B cell (primary cell): ENCODE data around the gene SEC24D. TPM values are rescaled to one million over a fixed set of nuclear protein-coding genes. Genes with fewer than 3 reads are reported as not detected.
"Not testable (repeated sequence)": the region's sequence is repeated elsewhere in the genome, so short reads cannot be mapped to it uniquely, and the experiment has no call there.

Experiments
- ATAC-seq: fragments of 200-7000 bp; cut with Tn5 transposase; one replicate; pipeline ENCODE4 v1.10.0; 2021; ENCODE audit warnings: low read depth, mild to moderate bottlenecking, moderate number of reproducible peaks, moderate library complexity
- CTCF ChIA-PET: fragments of 350-600 bp; sonication (Branson Sonifier 250); formaldehyde crosslinking; loops from one replicate; lab custom pipeline; 2021; ENCODE audit warnings: antibody characterized with exemption, inconsistent platforms; lab: Charles Lee
- POLR2A ChIA-PET: fragments of 350-600 bp; sonication (Branson Sonifier 250); formaldehyde crosslinking; loops from one replicate; lab custom pipeline; 2021; ENCODE audit warnings: antibody characterized with exemption; lab: Charles Lee
- DNase-seq: peaks from one replicate; pipeline ENCODE4 v3.0.0; 2013
- H2AFZ ChIP-seq: 2 replicates; pipeline ENCODE4 v1.6.1; 2012; ENCODE audit warnings: mild to moderate bottlenecking, low read depth, low read length; ENCODE audit not compliant: insufficient read depth, poor library complexity, severe bottlenecking
- H3K27ac ChIP-seq, 2 donors: 1 replicate in 1 of 2; 2 replicates in 1 of 2; pipeline ENCODE4 v1.5.1; 2012 to 2013; ENCODE audit warnings: low read length in 2 of 2, mild to moderate bottlenecking in 2 of 2, moderate library complexity in 1 of 2
- H3K27me3 ChIP-seq, 4 experiments: fragments of 200-600 bp in 1 of 4; sonication (generic) in 1 of 4; replicated peaks in 1 of 4; 1 replicate in 2 of 4; 2 replicates in 2 of 4; pipeline versions ENCODE4 v1.6.1 to v1.7.0; 2013 to 2016; ENCODE audit warnings: low read length in 3 of 4, mild to moderate bottlenecking in 2 of 4, mixed read lengths in 1 of 4, moderate library complexity in 1 of 4; ENCODE audit not compliant: insufficient read depth in 4 of 4, control insufficient read depth in 3 of 4; ENCODE audit errors: control extremely low read depth in 1 of 4
- H3K36me3 ChIP-seq, 2 experiments: replicated peaks in 1 of 2; 1 replicate in 1 of 2; 2 replicates in 1 of 2; pipeline versions ENCODE4 v1.6.1 to v1.7.1; 2013; ENCODE audit warnings: low read length in 1 of 2; ENCODE audit not compliant: insufficient read depth in 2 of 2, control insufficient read depth in 1 of 2; ENCODE audit errors: control extremely low read depth in 1 of 2, extremely low read depth in 1 of 2
- H3K4me1 ChIP-seq, 2 donors: fragments of 200-600 bp in 1 of 2; sonication (generic) in 1 of 2; 1 replicate in 1 of 2; 2 replicates in 1 of 2; pipeline versions ENCODE4 v1.5.1 to v1.6.1; 2013 to 2017; ENCODE audit warnings: low read length in 2 of 2; ENCODE audit not compliant: control insufficient read depth in 2 of 2, insufficient read depth in 2 of 2
- H3K4me2 ChIP-seq: replicated peaks from 2 replicates; pipeline ENCODE3; 2012; ENCODE audit warnings: mild to moderate bottlenecking, low read depth, low read length; ENCODE audit not compliant: poor library complexity, severe bottlenecking
- H3K4me3 ChIP-seq, 5 experiments: fragments of 200-600 bp in 1 of 5; sonication (generic) in 1 of 5; 1 replicate in 3 of 5; 2 replicates in 2 of 5; pipeline versions ENCODE4 v1.5.1 to v1.7.0; 2011 to 2016; ENCODE audit warnings: low read length in 4 of 5, mild to moderate bottlenecking in 4 of 5, low read depth in 2 of 5, control low read depth in 1 of 5, moderate library complexity in 1 of 5; ENCODE audit not compliant: insufficient read depth in 1 of 5; ENCODE audit errors: control extremely low read depth in 1 of 5, extremely low read depth in 1 of 5
- H3K79me2 ChIP-seq: fragments of 200-600 bp; sonication (generic); one replicate; pipeline ENCODE4 v1.6.0; 2016; ENCODE audit warnings: low read length; ENCODE audit not compliant: control insufficient read depth, insufficient read depth
- H3K9ac ChIP-seq: fragments of 200-600 bp; sonication (generic); 2 replicates; pipeline ENCODE4 v1.6.1; 2017; ENCODE audit warnings: mild to moderate bottlenecking, low read length, moderate library complexity
- H3K9me3 ChIP-seq, 3 donors: one replicate each; pipeline versions ENCODE4 v1.6.1 to v1.7.1; 2013; ENCODE audit warnings: low read length in 2 of 3; ENCODE audit not compliant: control insufficient read depth in 2 of 3, insufficient read depth in 1 of 3; ENCODE audit errors: control extremely low read depth in 1 of 3
- H4K20me1 ChIP-seq: 2 replicates; pipeline ENCODE4 v1.6.0; 2012; ENCODE audit warnings: mild to moderate bottlenecking, low read length; ENCODE audit not compliant: insufficient read depth, control insufficient read depth, poor library complexity, severe bottlenecking
- H3K27ac Mint-ChIP-seq: one replicate; pipeline ENCODE4 v1.8.0; 2021; ENCODE audit warnings: mixed read lengths
- H3K27me3 Mint-ChIP-seq: one replicate; pipeline ENCODE4 v1.8.0; 2021; ENCODE audit warnings: mixed read lengths
- H3K4me1 Mint-ChIP-seq: one replicate; pipeline ENCODE4 v1.8.0; 2021; ENCODE audit warnings: mixed read lengths
- H3K4me3 Mint-ChIP-seq: one replicate; pipeline ENCODE4 v1.8.0; 2021; ENCODE audit warnings: mixed read lengths
- H3K9me3 Mint-ChIP-seq: one replicate; pipeline ENCODE4 v1.8.0; 2022; ENCODE audit warnings: mixed read lengths; ENCODE audit not compliant: insufficient read depth
- CTCF ChIP-seq: fragments of 200-600 bp; IDR thresholded peaks from one replicate; pipeline ENCODE4 v1.8.0; 2022; ENCODE audit warnings: antibody characterized with exemption, mild to moderate bottlenecking
- EZH2 ChIP-seq: IDR thresholded peaks from 2 replicates; pipeline ENCODE4 v1.6.1; 2012; ENCODE audit warnings: borderline replicate concordance, low read depth, mild to moderate bottlenecking, moderate library complexity, low read length; ENCODE audit not compliant: insufficient read depth, poor library complexity, severe bottlenecking
- WGBS: methylation state at CpG from one replicate; pipeline ENCODE4 v1.1.5; 2013; ENCODE audit warnings: missing lambda C conversion rate; ENCODE audit not compliant: insufficient coverage; 5-methylcytosine and 5-hydroxymethylcytosine counted together
- intact Hi-C: fragments of 100-400 bp; cut with micrococcal nuclease; formaldehyde crosslinking; loops from one replicate; pipeline ENCODE4 v1.10.0; 2022
- polyA plus RNA-seq: library from polyadenylated mRNA; depleted of rRNA; stranded (reverse); fragments of >200 nt; gene quantifications from 2 replicates; pipeline ENCODE4 v1.2.3, GENCODE V29; 2012
- total RNA-seq, 2 donors: library from RNA; stranded (reverse); fragments of 120-200 nt in 1 of 2; gene quantifications; 1 replicate in 1 of 2; 2 replicates in 1 of 2; pipeline versions ENCODE4 v1.2.3 to v1.2.4, GENCODE V29; 2013 to 2022

SEC24D gene
- total and polyA plus RNA-seq, 2 donors (not counting 1 experiment from before 2014, with no cell fraction given) = 7.1 to 15.8 TPM

GRCh38 chr4:118783887-118784286 lies 52.0 kb downstream of the SEC24D start:
- WGBS = 100% methylated on average over 3 of the region's 5 CpGs
- H3K9me3 ChIP-seq = no peaks in the 10 kb centered on the region
- no peaks in the 10 kb centered on the region for H3K9me3 Mint-ChIP-seq
- H3K4me2 ChIP-seq = no peak overlapping the region
- H3K27ac Mint-ChIP-seq = no peak overlapping the region
- H3K9ac ChIP-seq = no peak overlapping the region
- CTCF ChIA-PET = interaction anchor here (0.8 kb wide), 1 partner anchor 9 kb away, joined by 6 read pairs; no protein-coding TSS in a partner anchor
- no peaks in the 10 kb centered on the region for H4K20me1 ChIP-seq
- intact Hi-C loops = no loop called here
- TF ChIP-seq CTCF (no peak), EZH2 (no peak)
- H2AFZ ChIP-seq = no peak overlapping the region
- H3K4me1 Mint-ChIP-seq = no peaks in the 10 kb centered on the region
- DNase-seq (no peak), ATAC-seq (no peak)
- peaks cover 0 to 3% of the 10 kb centered on the region in 2 experiments for H3K36me3 ChIP-seq
- H3K27ac ChIP-seq = no peak overlapping the region
- no peaks in the 10 kb centered on the region for H3K27me3 ChIP-seq
- no peaks in the 10 kb centered on the region for H3K27me3 Mint-ChIP-seq
- H3K4me1 ChIP-seq = no peaks in the 10 kb centered on the region
- H3K79me2 ChIP-seq = no peaks in the 10 kb centered on the region
- no peak overlapping the region for H3K4me3 ChIP-seq
- no peak overlapping the region for H3K4me3 Mint-ChIP-seq
- POLR2A ChIA-PET = no interaction called here

GRCh38 chr4:118782886-118783285 lies 53.0 kb downstream of the SEC24D start:
- H3K9me3 Mint-ChIP-seq, H3K9me3 ChIP-seq, H3K4me3 ChIP-seq, H3K79me2 ChIP-seq, intact Hi-C loops, H3K27ac ChIP-seq, H3K36me3 ChIP-seq, H2AFZ ChIP-seq, POLR2A ChIA-PET, H3K27me3 ChIP-seq, H3K9ac ChIP-seq, H3K4me2 ChIP-seq, H3K27ac Mint-ChIP-seq, DNase-seq, H3K4me1 Mint-ChIP-seq, ATAC-seq, H3K4me3 Mint-ChIP-seq, H3K27me3 Mint-ChIP-seq, H4K20me1 ChIP-seq, CTCF ChIA-PET, H3K4me1 ChIP-seq: not testable (repeated sequence)
- WGBS = 99% methylated on average over 13 of the region's 13 CpGs

GRCh38 chr4:118777649-118778048 lies 58.3 kb downstream of the SEC24D start:
- no CpG with 5 or more reads among the region's 2 CpGs for WGBS
- H3K9me3 Mint-ChIP-seq, H3K4me2 ChIP-seq, intact Hi-C loops, H3K4me3 Mint-ChIP-seq, H3K27ac Mint-ChIP-seq, H3K9ac ChIP-seq, ATAC-seq, H4K20me1 ChIP-seq, H3K9me3 ChIP-seq, H3K27me3 ChIP-seq, DNase-seq, H2AFZ ChIP-seq, H3K36me3 ChIP-seq, H3K4me1 Mint-ChIP-seq, H3K4me3 ChIP-seq, H3K4me1 ChIP-seq, H3K79me2 ChIP-seq, POLR2A ChIA-PET, H3K27ac ChIP-seq, H3K27me3 Mint-ChIP-seq, CTCF ChIA-PET: not testable (repeated sequence)
